Measurements from ENCODE around the gene PLXNA3. TPM values are rescaled to one million over a fixed set of nuclear protein-coding genes. Genes with fewer than 3 reads are reported as not detected.

The PLXNA3 gene
- total RNA-seq, 4 donors from 2014 or later = 17.0 to 44.4 (median 24.2) TPM

DNA sequence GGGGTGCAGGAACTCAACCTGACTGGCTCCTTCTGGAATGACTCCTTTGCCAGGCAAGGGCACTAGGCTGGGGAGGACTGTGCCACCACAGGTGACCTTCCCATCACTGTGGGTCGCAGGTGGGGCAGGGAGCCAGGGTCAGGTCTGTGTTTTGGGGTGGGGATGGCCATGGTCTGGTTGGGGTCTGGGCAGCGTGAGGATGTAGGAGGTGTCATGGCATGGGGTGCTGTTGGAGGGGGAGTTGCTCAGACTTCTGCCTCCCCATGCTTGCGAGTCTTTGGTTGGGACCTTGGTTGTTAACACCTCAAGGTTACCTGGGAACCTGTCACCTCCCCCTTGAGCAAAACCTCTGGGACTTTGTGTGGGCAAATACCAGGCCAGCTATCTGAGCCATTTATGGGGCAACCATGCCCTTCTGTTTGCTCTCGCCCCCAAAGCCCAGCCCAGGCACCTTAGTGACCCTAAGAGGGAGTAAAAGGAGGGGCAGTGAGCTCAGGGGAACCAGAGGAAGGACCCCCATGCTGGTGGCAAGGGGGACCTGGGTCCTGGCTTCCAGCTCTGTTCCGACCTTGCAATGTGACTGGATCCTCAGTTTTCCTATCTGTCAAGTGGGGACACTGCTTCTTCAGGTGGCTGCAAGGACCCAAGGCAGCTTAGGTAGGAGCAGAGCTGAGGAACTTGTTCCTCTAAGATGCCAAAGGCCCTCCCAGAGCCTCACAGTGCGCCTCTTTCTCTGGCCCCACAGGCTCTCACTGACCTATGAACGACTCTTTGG is 23.5 kb upstream of the PLXNA3 start:
- no peaks in the 10 kb centered on the region for H3K9me3 ChIP-seq

DNA sequence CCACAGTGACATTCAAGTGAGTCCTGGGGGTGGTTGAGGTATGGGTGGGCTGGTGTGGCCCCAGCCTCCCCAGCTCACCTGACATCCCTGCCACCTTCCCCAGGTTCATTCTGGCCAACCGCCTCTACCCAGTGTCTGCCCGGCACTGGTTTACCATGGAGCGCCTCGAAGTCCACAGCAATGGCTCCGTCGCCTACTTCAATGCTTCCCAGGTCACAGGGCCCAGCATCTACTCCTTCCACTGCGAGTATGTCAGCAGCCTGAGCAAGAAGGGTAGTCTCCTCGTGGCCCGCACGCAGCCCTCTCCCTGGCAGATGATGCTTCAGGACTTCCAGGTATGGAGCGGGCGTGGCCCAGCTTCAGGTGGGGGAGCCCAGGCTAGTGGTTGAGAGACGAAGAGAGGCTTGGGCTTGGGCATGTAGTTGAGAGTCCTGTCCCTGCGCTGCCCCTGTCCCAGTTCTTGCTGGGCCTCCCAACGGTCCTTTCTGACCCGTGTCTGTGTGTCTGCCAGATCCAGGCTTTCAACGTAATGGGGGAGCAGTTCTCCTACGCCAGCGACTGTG is 22.8 kb upstream of the PLXNA3 start:
- no peaks in the 10 kb centered on the region for H3K27me3 ChIP-seq
- 90% methylated on average over 19 of the region's 19 CpGs; no CpG with 5 or more reads in 1 of the 2 donors for WGBS, 2 donors
- H3K4me3 ChIP-seq = no peak overlapping the region
- no peaks in the 10 kb centered on the region for H3K9me3 ChIP-seq
- H3K36me3 ChIP-seq = peaks cover 0 to 45% (median 0%) of the 10 kb centered on the region in 3 donors
- no peak overlapping the region for H3K27ac ChIP-seq
- H3K4me1 ChIP-seq = peaks cover 0 to 32% (median 0%) of the 10 kb centered on the region in 4 donors
- no peak for DNase-seq (ENCODE audit: low spot score in 2 of 2)
- TF ChIP-seq, protein P1, sequence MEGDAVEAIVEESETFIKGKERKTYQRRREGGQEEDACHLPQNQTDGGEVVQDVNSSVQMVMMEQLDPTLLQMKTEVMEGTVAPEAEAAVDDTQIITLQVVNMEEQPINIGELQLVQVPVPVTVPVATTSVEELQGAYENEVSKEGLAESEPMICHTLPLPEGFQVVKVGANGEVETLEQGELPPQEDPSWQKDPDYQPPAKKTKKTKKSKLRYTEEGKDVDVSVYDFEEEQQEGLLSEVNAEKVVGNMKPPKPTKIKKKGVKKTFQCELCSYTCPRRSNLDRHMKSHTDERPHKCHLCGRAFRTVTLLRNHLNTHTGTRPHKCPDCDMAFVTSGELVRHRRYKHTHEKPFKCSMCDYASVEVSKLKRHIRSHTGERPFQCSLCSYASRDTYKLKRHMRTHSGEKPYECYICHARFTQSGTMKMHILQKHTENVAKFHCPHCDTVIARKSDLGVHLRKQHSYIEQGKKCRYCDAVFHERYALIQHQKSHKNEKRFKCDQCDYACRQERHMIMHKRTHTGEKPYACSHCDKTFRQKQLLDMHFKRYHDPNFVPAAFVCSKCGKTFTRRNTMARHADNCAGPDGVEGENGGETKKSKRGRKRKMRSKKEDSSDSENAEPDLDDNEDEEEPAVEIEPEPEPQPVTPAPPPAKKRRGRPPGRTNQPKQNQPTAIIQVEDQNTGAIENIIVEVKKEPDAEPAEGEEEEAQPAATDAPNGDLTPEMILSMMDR (IDR thresholded peaks at IDR 0.05) = no peak
- TF ChIP-seq EP300 (IDR thresholded peaks at IDR 0.05) (no peak), POLR2A (IDR thresholded peaks at IDR 0.05) (no peak)

More for the DNA sequence above, 23.5 kb upstream of the PLXNA3 start:
- Histone ChIP-seq H3K27ac (no peak overlapping the region), H3K4me1 (peaks cover 0 to 31% (median 0%) of the 10 kb centered on the region in 4 donors), H3K36me3 (peaks cover 0 to 40% (median 0%) of the 10 kb centered on the region in 3 donors), H3K27me3 (no peaks in the 10 kb centered on the region), H3K4me3 (no peak overlapping the region)
- DNase-seq (ENCODE audit: low spot score in 2 of 2) = no peak
- WGBS, 2 donors = 79 to 91% methylated on average over 4 to 7 of the region's 7 CpGs
- TF ChIP-seq EP300 (IDR thresholded peaks at IDR 0.05) (no peak), POLR2A (IDR thresholded peaks at IDR 0.05) (no peak)
- TF ChIP-seq, protein P1 (IDR thresholded peaks at IDR 0.05) = no peak

DNA sequence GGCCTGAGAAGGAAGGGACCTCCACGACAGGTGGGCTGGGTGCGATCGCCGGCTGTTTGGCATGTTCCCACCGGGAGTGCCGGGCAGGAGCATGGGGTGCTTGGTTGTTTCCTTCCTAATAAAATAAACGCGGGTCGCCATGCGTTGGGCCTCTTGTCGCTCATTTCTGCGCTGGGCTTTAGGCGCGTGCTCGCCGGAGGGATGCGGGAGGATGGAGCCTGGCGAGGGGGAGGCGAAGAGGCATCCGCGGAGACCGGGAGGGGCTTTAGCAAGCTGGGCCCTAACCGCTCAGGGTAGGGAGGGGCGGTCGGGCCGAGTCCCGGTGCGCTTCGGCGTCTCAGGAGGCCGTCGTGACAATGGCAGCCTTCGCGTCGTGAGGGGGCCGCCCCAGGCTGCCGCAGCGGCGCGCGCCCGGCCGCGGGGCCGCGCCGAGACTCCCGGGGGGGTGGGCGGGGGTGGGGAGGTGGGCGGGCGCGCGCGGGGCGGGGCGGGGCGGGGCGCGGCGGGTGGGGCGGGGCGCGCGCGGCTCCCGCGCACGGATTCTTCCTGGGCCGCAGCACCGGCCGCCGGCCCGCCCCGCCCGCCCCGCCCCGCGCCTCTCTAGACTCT is 21.6 kb upstream of the PLXNA3 start:
- Histone ChIP-seq H3K27me3 (no peaks in the 10 kb centered on the region), H3K9me3 (no peaks in the 10 kb centered on the region), H3K4me1 (peaks cover 0 to 33% (median 0%) of the 10 kb centered on the region in 4 donors), H3K4me3 (peak overlapping the region; percentile 11 to 87 (median 70)), H3K27ac (peak overlapping the region; percentile 90 to 93 (median 90)), H3K36me3 (peaks cover 0 to 57% (median 0%) of the 10 kb centered on the region in 3 donors)
- DNase-seq (ENCODE audit: low spot score in 2 of 2) = no peak
- WGBS, 2 donors = 49 to 57% methylated on average over 5 to 17 of the region's 78 CpGs
- no peak for TF ChIP-seq EP300 (IDR thresholded peaks at IDR 0.05)
- TF ChIP-seq, protein P1 (IDR thresholded peaks at IDR 0.05) = no peak
- TF ChIP-seq POLR2A (IDR thresholded peaks at IDR 0.05) = no peak

DNA sequence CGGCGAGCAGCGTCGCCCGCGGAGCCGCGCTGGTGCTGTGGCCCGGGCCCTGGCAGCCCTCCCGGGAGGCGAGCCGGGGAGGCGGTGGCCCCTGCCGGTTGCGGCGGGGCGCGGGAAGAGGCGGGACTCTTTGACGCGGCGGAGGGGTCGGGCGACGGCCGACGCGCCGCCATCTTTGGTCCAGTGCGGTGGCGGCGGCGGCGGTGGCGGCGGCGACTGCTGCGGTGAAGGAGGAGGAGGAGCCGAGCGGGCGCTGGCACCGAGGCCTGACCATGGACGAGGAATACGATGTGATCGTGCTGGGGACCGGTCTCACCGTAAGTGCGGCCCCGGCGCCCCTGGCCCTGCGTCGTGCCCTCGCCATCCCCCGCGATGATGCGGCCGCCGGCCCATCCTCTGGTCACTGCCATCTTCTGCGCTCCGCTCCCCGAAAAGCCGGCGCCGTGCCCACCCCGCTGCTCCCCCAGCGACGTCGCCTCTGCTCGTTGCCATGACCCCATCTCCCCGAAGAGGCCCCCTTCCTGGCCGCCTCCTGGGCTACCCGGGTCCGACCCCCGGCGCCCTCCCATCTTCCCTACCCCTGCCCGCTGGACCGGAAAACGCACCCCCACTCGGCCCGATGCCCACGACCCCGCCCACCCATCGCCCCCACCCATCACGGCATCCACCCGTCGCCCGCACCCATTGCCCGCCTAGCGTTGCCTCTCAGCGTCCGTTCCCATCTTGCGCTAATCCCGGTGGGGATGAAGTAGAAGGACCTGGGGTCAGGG is 20.9 kb upstream of the PLXNA3 start, which contains the start of gene GDI1:
Gene GDI1 (plus strand): TSS at position 172 of the 770 bp plus-strand sequence. CDS start 101 bp downstream, at position 273.
- TF ChIP-seq EP300 (IDR thresholded peaks at IDR 0.05) (peak in 1 of 2 donors; percentile 58), POLR2A (IDR thresholded peaks at IDR 0.05) (peak; percentile 15 to 59)
- TF ChIP-seq, protein P1 (IDR thresholded peaks at IDR 0.05) = no peak
- WGBS, 2 donors = 11 to 31% methylated on average over 7 to 74 of the region's 93 CpGs
- H3K4me3 ChIP-seq = peak within 1 kb of the TSS; percentile 50 to 87 (median 70)
- peak within 1 kb of the TSS; percentile 90 to 93 (median 90) for H3K27ac ChIP-seq
- DNase-seq (ENCODE audit: low spot score in 2 of 2) = no peak
- H3K4me1 ChIP-seq = peaks cover 0 to 33% (median 0%) of the 10 kb centered on the region in 4 donors
- no peaks in the 10 kb centered on the region for H3K27me3 ChIP-seq
- peaks cover 0 to 58% (median 0%) of the 10 kb centered on the region in 3 donors for H3K36me3 ChIP-seq
- no peaks in the 10 kb centered on the region for H3K9me3 ChIP-seq
